Ammon's horn (tissue), 1 donor: Measurements from ENCODE around the gene OR51V1.

ENCODE experiments used
- DNase-seq: peaks from one replicate; pipeline ENCODE4 v3.0.0-alpha.2; 2016; ENCODE audit warnings: low spot score

The OR51V1 gene

DNA sequence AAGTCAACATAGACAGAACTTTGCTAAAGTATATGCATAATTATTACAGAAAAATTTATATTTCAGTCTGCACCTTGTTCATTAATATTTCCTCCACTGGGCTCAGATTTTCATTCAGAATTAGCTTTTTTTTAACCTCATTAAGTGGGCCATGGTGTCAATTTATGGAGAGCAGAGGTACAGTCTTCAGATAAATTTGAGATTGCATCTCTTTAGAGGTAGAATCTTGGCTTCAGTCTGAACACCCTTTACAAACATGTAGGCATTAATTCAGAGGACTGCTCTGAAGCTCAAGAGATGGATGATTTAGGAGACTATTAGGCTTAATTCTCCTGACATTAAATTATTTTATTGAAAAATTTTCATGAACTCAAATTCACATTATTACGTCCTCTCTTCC lies 29.8 kb upstream of the OR51V1 start:
- no peak for DNase-seq

- no peak for DNase-seq
These were observed 29.3 kb upstream of the OR51V1 start for GRCh38 chr11:5229796-5230195.

- no peak for DNase-seq
These were observed 28.9 kb upstream of the OR51V1 start for GRCh38 chr11:5229356-5229755.

GRCh38 chr11:5228124-5228523 lies 27.6 kb upstream of the OR51V1 start:
- no peak for DNase-seq

DNA sequence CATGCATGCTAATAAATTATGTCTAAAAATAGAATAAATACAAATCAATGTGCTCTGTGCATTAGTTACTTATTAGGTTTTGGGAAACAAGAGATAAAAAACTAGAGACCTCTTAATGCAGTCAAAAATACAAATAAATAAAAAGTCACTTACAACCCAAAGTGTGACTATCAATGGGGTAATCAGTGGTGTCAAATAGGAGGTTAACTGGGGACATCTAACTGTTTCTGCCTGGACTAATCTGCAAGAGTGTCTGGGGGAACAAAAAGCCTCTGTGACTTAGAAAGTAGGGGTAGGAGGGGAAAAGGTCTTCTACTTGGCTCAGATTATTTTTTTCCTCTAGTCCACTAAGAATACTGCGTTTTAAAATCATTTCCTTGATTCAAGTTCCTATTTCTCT lies 27.2 kb upstream of the OR51V1 start:
- DNase-seq: no peak

DNA sequence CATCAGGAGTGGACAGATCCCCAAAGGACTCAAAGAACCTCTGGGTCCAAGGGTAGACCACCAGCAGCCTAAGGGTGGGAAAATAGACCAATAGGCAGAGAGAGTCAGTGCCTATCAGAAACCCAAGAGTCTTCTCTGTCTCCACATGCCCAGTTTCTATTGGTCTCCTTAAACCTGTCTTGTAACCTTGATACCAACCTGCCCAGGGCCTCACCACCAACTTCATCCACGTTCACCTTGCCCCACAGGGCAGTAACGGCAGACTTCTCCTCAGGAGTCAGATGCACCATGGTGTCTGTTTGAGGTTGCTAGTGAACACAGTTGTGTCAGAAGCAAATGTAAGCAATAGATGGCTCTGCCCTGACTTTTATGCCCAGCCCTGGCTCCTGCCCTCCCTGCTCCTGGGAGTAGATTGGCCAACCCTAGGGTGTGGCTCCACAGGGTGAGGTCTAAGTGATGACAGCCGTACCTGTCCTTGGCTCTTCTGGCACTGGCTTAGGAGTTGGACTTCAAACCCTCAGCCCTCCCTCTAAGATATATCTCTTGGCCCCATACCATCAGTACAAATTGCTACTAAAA lies 26.3 kb upstream of the OR51V1 start, which contains the start of gene HBB:
Gene HBB (minus strand): TSS at position 340 of the 579 bp plus-strand sequence. CDS start 50 bp downstream, at position 290.
- DNase-seq: no peak

GRCh38 chr11:5225480-5225871 lies 25.0 kb upstream of the OR51V1 start:
- DNase-seq: no peak

- no peak for DNase-seq
These were observed 24.3 kb upstream of the OR51V1 start for GRCh38 chr11:5224538-5225479.

GRCh38 chr11:5223686-5224085 lies 23.2 kb upstream of the OR51V1 start:
- no peak for DNase-seq

DNA sequence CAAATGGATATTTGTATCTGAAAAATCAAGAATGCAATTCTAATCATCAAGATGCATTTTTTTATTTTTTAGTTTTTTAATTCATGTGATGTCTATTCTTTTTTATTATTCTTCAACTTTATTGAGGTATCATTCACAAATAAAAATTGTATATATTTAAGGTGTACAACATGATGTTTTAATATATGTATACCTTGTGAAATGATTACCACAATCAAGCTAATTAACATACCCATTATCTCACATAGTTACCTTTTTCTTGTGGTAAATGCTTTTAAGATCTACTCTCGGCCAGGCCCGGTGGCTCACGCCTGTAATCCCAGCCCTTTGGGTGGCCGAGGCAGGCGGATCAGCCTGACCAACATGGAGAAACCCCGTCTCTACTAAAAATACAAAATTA lies 22.7 kb upstream of the OR51V1 start:
- DNase-seq: no peak

DNA sequence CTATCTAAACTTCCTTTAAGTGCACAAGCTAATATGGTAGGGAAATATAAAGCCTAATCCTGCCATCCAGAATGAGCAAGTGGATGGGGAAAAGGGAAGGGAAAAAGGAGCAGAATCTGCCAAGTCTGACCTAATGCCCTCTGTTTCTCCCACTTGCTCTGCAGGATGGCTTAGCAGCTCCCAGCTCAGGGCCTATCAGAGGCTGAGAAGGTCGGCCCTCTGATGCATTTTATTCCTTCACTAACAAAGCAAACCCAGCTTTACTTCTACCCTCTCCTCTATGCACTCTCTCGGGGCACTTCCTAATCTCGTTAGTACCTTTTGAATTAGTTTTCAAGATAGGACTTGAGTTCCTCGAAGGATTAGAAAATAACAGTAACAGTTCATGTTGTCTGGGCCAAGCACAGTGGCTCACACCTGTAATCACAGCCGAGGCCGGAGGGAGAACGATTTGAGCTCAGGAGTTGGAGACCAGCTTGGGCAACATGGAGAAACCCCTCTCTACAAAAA lies 9.9 kb upstream of the OR51V1 start:
- no peak for DNase-seq

- peak; percentile 14 for DNase-seq
These were observed 4.3 kb upstream of the OR51V1 start for GRCh38 chr11:5204787-5205186.

DNA sequence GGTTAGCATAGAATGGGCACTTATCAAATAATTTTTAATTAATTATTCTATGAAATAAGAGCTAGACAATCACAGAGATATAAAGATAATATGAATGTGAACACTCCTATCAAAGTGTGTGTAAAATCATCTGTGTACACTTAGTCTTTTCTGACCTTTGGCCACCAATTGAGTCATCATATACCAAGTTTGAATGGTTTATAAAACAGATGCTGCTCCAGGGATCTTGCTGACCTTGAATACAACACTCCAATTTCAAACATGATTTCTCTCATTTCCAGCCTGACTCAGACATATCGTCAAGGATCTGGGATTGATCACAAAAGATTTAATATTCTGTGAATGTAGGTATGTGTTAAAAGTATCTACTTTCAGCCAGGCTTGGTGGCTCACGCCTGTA lies 2.9 kb upstream of the OR51V1 start:
- DNase-seq: no peak

DNA sequence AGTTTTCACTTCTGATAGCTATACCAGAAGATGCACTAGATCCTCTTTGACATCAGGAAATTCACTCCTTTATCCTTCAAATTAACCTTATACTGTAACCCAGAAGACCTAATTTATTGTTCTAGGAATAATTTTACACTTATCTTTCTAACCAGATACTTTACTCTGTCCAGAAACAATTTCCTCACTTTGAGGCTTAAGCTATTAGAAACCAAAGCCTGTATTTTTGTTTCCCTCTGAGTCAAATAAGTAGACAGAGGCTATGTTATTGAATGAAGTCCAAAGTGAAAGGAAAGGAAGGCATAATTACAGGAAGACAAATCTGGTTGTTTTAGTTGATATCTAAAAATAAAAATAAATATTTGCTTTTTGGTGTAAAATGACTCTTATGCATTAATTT lies 2.2 kb downstream of the OR51V1 start:
- no peak for DNase-seq

- peak; percentile 7 for DNase-seq
These were observed 2.9 kb downstream of the OR51V1 start for GRCh38 chr11:5197536-5197935.

DNA sequence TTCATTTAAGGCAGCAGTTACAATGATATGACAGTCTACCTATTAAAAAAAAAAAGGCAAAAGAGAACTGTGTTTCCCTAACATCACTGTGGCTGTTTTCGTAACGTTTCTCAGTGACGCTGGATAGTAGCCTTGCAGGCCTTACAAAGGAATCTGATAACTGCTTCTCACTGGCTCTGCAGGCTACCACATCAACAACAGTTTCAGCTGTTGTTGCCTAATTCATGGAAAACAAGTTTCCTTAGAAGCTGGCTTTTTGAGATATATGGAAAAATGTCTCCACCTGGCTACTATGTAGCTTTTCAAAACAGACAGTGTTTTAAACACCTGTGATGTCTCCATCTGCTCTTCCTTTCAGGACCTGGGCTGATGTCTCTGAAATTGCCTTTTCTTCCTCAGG lies 3.8 kb downstream of the OR51V1 start:
- no peak for DNase-seq

GRCh38 chr11:5196067-5196466 lies 4.4 kb downstream of the OR51V1 start:
- no peak for DNase-seq

DNA sequence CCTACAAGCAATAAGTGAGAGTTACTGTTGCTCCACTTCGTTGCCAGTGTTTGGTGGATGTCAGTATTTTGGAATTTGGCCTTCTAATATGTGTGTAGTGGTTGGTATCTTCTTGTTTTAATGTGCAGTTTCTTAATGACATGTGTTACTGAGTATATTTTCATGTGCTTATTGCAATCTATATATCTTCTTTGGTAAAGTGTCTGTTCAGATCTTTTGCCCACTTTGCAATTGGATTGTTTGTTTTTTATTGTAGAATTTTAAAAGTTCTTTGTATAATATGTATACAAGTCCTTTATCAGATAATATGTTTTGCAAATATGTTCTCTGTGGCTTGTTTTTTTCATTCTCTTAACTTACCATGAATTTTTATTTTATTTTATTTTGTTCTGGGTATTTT lies 7.7 kb downstream of the OR51V1 start:
- no peak for DNase-seq

DNA sequence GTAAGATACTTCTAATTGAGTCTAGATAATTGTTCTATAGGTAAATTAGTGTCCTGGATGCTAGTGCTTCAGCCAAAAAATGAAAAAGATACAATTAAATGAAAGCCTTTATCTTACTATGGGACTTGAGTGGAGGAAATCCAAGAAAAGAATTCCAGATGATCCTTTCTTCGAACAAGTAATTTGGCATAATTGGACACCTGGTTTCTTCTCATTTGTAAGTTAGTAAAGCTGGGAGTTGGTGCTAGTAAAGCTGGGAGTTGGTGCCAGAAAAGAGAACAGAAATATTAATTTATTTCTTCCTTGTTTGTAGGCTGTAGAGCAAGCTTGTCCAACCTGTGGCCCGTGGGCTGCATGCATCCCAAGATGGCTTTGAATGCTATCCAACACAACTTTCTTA lies 12.3 kb downstream of the OR51V1 start:
- no peak for DNase-seq

GRCh38 chr11:5178046-5178837 lies 22.2 kb downstream of the OR51V1 start:
- no peak for DNase-seq

- no peak for DNase-seq
These were observed 25.5 kb downstream of the OR51V1 start for GRCh38 chr11:5174934-5175333.

GRCh38 chr11:5171856-5172255 lies 28.6 kb downstream of the OR51V1 start:
- DNase-seq: no peak
